Stimulated activated CD4-positive, alpha-beta T cell treated with anti-CD3 and anti-CD28 coated beads, Interleukin-1b, Interleukin-23, amount 100 ng/mL, for 48 hours (primary cell): Measurements from ENCODE around the gene CCNJ.
A peak's percentile ranks its signal among the peaks of the same experiment; 100 is the strongest.

Source experiments
- DNase-seq: peaks from one replicate; pipeline ENCODE4 v3.0.0-alpha.2; 2020

Gene CCNJ

DNA sequence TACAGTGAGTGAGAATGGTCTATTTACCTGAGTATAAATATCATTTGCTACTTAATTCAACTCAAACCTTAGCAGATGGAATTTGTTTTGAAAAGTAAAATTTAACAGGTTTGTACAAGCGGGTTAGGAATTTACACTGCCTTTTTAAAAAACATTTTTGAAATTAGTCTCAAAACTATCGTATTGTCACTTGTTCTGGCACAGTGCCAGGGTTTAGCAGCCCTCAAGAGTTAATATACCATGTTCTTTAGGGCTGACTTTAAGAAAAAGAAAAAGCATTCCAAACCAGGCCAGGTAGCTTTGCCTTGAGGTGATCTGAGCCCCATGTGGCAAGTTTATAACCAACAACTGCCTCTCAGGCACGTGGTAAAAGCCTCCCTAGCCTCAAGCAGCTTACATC lies 17.8 kb downstream of the CCNJ start:
- DNase-seq = no peak

DNA sequence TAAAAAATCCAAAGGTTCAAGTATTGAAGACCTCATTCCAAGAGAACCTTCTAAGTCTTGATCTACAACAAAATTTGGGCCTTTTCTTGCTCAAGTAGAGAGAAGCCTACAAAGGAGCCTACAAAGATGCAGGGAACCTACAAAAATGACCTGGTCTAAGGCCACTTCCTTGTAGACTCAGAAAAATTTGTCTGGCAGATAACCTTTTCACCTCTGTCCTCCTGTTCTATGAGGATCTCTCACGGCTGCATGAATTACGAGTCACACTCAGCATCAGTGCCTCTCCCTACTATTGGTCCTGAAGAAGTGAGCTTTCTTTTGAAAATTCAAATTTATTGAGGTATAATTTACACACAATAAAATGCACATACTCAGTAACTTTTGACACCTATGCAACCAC lies 29.3 kb downstream of the CCNJ start:
- no peak for DNase-seq

DNA sequence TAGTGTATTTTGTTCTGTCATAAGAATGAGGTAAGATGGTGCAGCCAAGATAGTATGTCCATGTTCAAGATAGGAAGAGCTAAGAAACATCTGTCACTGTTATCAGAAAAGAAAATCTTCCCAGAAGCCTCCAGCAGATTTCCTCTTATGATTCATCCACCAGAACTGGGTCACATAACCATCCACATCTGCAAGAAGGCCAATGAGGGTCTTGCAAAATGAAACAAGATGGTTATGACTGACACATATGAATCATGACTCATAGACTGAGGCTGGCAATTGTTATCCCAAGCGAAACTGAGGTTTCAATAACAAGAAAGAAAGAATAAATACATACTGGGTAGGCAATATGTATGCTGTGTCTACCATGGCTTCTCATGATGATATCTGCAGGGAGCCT lies 30.3 kb downstream of the CCNJ start:
- no peak for DNase-seq

DNA sequence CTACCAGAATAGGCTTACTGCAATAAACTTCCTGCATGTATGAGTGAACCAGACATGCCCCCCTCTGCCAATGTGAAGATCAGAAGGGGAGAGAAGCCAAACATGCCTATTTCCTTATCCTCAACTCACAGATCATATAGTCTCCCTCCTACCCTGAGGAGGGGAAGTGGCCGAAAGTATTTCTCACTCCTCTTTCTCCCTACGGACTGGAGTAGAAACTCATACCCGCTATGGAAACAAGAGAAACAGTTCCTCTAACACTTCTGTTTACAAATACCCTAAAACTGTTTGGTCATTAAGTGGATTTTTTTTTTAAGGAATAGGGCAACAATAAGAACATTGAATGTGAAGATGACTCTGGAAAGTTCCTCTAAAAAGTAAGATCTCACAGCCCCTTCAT lies 31.4 kb downstream of the CCNJ start:
- DNase-seq = no peak

DNA sequence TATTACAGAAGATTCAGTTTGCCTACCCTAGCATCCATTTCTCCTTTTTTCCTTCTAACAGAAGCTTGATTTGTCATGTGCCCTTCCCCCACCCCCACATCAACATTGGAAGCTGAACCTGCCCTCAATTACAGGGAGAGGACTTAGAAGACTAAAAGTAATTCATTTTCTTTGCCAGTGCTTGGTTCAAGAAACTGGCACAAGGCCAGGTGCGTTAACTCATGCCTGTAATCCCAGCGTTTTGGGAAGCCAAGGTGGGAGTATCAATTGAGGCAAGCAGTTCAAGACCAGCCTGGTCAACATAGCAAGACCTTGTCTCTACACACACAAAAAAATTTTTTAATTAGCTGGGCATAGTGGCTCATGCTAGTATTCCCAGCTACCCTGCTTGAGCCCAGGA lies 32.6 kb downstream of the CCNJ start:
- DNase-seq = no peak

DNA sequence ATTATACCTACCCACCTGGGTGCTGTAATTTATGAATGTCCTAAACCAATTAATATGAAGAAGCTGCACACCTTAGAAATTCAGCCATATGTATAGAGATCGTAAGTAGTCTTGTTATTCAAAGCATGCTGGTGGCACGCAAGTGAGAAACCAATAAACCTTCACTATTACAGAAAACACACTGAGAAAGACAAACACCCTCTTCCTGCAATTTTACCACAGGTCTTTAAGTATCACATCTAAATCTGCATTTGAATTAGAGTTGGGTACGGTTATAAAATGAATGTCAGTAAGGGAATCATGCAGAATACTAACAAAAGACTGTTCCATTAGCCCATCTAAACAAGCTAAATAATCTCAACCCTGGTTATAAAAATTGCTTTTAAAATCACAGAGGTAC lies 33.8 kb downstream of the CCNJ start:
- DNase-seq = no peak

DNA sequence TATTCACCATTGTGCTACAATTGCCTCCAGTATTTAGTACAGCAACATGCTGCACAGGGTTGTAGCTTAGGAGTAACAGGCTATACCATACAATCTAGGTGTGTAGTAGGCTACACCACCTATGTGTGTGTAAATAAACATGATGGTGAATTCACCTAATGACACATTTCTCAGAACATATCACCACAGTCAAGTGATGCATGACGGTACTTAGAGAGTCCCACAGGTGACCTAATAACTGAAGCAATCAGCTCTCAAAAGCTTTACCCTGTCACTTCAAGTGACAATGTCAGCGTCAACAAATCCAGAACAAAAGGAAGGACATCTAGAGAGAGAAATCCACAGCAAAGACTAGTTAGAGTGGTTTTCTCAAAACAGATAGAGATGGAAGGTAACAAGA lies 38.8 kb downstream of the CCNJ start:
- no peak for DNase-seq

DNA sequence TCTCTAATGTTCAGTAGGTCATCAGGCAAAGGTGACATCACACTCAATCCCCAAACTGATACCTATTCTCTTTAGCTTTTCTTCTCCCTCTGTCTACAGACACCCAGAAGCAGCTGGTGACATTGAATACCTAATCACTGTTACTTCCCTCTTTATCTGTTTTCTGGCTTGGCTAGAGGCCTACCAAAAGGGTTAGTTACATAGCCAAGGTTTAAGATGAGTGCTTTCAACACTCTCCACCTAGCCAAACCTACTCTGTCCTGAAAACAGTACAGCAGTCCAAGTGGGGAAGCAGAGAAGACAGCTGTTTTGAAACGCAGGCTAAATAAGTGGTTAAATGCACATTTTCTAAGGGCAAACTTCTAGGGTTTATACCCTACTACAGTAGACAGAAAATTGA lies 39.4 kb downstream of the CCNJ start:
- no peak for DNase-seq

DNA sequence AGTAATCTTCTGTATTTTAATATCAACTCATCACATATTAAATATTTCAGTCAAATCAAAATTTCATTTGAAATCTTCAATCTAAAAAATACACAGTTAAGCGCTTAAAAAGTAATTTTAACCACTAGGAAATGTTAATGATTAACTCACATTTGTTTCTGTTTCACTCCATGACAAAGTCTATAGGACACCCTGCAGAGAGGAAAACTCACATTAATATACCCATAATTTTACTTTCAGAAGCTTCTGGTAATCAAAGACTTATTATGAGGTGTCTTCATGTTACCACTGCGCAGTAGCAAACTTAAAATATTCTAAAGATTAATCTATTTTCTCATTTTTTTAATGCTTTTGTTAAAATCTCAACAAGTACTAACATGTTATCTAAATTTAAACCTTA lies 45.7 kb downstream of the CCNJ start:
- DNase-seq = no peak

DNA sequence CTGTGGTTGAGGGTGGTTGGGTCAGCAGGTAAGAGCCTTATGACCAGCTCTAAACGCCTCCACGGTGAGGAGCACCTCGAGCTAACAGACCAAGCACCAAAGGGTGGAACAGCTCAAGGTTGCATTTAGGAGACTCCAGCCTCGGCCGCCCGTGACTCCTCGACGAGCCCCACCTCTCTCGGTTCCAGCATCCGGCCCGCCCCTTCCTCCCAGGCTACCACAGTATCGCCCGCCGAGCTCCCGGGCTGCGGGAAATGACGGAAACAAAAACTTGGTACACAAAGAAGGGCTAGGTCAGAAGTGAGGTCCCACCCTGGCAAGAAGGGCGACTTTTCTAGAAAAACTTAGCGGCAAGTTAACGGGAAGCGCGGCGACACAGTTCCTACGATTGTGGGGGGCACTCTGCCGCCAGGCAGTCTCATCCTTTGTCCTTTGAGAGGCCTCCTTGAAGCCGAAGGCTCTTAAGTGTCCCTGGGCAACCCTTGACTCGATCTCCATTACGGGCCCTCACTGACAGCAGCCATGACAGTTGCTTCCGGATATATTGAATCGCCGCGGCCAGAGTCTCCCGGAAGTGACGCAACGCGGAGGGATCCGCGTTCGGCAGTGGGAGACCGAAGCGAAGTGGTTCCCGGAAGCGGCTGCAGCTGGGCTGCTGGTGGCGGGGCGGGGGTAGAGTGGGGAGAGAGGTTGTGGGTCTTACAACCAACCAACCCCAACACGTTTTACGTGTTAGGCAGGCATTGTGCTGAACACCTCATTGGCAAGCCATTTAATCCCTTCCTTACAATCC lies 46.5 kb downstream of the CCNJ start:
- peak; percentile 94 for DNase-seq

DNA sequence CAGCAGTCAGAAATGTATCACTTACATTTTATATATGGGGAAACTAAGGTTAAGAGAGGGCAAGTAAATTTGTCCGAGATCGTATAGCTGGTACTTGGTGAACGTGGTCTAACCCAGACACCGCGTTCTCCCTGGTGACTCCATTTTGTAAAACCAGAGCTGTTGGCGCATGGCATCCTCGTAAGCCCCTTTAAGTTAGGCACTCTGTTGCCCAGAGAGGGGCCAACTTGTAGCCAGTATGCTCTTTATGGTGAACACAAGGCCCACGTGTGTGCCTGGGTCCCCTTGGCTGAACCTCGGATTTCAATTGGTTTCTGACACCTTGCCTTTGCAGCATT lies 47.0 kb downstream of the CCNJ start:
- DNase-seq = no peak

DNA sequence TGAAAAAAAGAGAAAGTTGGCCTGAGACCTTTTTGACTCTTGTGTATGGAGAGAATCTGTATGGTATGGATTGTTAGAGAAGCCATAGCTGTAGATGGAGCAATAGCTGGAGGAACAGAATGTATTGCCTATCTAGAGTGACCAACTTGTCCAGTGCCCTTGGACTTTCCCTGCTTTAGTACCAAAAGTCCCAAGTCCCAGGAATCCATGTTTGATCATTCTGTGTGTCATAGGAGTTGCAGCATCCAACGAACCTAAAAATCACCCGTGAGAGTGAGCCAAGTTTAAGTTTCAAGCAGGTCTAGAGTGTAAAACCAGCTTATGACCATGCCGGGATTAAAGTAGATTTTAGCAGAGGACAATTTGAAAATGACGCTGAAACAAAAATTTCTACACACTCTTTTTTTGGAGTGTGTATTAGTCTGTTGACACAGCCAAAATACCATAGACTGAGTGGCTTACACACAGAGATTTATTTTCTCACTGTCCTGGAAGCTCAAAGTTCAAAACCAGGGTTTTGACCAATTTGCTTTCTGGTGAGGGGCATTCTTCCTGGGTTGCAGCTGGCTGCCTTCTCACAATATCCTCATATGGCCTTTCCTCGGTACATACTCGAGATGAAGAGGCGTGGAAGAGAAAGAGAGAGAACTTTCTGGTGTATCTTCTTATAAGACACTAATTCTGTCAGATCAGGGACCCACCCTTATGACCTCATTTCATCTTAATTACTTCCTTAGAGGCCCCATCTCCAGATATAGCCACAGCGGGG lies 49.8 kb downstream of the CCNJ start:
- no peak for DNase-seq

DNA sequence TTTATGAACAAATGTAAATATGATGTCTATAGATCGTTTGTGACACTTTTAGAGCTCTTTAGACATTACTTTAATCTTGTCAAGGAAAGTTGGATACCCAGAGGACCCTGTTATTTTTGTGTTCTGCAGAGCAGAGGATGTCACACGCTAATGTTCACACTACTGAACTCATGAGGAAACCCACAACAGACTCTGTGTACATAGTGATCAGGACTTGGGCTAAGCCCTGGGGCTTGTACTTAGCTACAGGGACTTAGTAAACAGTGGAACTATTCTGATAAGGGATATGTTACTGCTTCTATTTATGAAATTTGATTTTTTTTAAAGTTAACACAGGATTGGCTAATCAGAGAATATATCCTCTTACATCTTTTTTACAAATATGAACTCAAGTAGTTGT lies 50.6 kb downstream of the CCNJ start:
- DNase-seq = no peak

DNA sequence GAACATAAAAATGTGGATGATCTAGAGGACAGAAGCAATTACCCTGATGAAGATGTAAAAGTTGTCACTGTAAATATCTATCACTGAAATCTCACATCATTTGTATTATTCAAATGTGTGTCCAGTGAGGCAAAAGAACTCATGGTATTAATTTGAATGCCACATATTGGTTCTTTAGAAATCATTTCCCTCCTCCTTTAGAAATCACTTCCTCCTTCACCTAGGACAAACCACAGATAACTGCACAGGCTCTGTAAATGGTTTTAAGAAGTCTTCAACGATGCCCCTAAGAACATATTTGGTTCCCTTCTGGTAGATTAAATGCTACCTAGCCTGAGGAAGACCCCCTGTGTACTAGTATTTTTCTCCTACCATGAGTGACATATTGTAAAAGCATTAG lies 53.6 kb downstream of the CCNJ start:
- DNase-seq = no peak

DNA sequence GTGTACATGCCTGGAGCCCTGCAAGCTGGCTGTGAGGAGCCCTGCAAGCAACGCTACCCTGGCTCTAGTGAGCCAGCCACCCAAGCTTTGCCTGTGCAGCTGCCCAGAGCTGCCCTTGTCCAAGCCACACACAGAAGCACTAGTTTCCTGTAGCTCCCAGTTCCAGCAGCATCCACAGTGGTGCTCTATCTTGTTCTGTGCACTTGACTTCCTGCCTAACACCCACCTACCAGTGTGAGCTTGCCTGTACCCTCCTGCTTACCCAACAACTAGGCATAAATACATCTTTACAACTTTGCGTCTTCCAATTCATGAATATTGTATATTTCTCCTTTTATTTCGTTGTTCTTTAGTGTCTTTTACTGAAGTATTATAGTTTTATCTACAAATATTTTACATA lies 54.5 kb downstream of the CCNJ start:
- no peak for DNase-seq

DNA sequence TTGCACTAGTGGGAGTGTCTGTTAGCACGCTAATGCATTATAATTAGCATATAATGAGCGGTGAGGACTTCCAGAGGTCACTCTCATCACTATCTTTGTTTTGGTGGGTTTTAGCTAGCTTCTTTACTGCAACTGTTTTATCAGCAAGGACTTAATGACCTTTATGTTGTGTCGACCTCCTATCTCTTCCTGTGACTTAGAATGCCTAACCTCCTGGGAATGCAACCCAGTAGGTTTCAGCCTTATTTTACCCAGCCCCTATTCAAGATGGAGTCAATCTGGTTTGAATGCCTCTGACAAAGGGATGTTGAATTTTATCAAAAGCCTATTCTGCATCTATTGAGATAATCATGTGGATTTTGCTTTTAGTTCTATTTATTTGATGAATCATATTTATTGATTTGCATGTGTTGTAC lies 64.2 kb downstream of the CCNJ start:
- no peak for DNase-seq
